ACHN (cell line): ENCODE measurements around the gene SIAH3.
A peak's percentile ranks its signal among the peaks of the same experiment; 100 is the strongest.

Experiments used
- DNase-seq: peaks from one replicate; pipeline ENCODE4 v3.0.0-alpha.2; 2015
- in situ Hi-C: cut with HindIII; loops from 2 replicates; pipeline ENCODE4 v1.10.0; 2017; ENCODE audit warnings: low sequenced_read_pairs, low pct_ligation_motif_present, low pct_unique_long_range_greater_than_20kb

The SIAH3 gene

GRCh38 chr13:45830121-45830520, 21.4 kb downstream of the SIAH3 start:
- in situ Hi-C loops: no loop called here
- DNase-seq: no peak

GRCh38 chr13:45828256-45828968, 23.1 kb downstream of the SIAH3 start:
- in situ Hi-C loops: no loop called here
- no peak for DNase-seq

- DNase-seq: no peak
- in situ Hi-C loops: no loop called here
These were observed 24.2 kb downstream of the SIAH3 start for GRCh38 chr13:45827318-45827717.

GRCh38 chr13:45826731-45827130, 24.8 kb downstream of the SIAH3 start:
- in situ Hi-C loops: no loop called here
- DNase-seq: no peak

DNA sequence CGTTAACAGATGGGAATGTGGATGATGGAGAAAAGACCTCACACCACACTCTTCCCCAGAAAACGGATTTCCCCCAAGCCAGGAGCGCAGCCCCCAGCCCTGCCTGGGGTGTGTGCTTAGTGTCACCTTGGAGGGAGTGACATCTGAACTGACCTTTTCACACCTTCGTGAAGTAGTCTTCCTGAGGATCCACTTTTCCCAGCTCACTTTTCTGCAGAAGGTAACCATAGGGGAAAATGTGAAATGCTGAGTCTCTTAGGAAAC, 26.2 kb downstream of the SIAH3 start:
- in situ Hi-C loops: no loop called here
- DNase-seq: no peak

- in situ Hi-C loops: no loop called here
- DNase-seq: no peak
These were observed 28.0 kb downstream of the SIAH3 start for GRCh38 chr13:45823583-45823982.

- no peak for DNase-seq
- in situ Hi-C loops: no loop called here
These were observed 29.7 kb downstream of the SIAH3 start for GRCh38 chr13:45821811-45822210.

DNA sequence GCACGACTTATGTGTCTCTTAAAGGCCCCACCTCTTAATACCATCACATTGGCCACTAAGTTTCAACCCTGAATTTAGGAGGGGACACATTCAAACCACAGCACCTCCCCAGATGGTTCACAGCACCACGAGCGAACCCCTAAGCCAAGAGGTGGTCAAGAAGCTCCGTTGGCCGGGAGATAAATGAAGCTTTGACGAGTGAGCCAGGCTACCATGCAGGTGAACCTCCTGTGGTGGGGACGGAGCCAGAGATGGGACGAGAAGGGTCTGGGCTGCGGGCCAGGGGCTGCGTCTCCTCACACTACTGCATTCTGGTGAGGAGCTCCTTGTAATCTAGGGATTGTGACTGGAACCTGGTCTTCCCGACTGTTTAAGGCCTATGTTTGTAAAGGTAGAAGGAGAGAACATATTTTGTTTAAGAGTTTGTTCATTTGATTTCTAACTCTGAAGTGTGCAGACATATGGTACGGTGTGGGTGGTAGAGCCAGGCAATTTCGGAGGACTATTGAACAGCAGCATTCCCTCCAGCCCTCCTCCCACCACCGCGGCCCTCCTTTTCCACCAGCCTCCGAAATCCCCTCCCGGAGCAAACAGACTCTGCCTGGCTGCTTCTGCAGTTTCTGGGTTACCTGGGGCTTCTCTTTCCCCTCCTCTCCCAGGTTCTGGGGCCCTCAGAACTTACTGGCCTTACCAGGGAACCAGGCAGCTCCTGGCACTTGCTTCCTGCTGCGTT, 31.3 kb downstream of the SIAH3 start:
- in situ Hi-C loops: no loop called here
- DNase-seq: no peak

DNA sequence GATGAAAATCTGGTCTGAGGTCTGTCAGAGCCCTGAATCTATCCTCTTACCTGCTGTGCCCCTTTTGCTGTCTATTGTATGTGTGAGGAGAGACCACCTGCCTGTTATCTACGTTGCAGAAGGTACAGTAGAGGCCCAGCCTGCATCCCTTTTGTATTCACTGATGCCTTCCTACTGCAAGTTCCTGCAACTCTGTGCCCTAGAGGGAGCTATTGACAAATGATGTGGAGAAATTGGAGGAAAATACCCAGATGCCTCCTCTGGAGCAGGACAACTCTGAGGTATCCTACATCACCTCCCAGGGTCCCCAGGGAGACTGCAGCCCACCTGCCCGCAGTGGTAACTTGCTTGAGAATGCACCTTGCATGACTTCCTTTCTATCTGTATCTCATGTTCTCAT, 33.7 kb downstream of the SIAH3 start:
- in situ Hi-C loops: no loop called here
- DNase-seq: peak; percentile 13

DNA sequence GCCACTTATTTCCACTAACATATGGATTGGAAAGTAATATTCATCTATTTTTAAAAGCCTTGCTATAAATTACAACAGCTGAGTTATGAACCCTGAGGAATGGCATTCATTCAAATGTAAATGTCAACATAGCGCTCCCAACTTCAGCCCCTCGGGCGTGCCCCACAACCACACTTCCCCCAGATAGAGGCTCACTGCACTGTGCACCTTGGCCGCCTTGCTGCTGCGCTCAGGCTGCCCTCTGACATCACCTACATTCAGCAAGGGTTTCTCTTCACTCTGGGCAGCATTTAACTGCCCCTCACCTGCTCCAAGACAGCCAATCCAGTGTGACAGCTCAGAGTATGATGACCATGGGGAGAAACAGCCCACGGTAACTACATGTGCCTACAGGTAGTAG, 35.1 kb downstream of the SIAH3 start:
- no peak for DNase-seq
- in situ Hi-C loops: no loop called here

DNA sequence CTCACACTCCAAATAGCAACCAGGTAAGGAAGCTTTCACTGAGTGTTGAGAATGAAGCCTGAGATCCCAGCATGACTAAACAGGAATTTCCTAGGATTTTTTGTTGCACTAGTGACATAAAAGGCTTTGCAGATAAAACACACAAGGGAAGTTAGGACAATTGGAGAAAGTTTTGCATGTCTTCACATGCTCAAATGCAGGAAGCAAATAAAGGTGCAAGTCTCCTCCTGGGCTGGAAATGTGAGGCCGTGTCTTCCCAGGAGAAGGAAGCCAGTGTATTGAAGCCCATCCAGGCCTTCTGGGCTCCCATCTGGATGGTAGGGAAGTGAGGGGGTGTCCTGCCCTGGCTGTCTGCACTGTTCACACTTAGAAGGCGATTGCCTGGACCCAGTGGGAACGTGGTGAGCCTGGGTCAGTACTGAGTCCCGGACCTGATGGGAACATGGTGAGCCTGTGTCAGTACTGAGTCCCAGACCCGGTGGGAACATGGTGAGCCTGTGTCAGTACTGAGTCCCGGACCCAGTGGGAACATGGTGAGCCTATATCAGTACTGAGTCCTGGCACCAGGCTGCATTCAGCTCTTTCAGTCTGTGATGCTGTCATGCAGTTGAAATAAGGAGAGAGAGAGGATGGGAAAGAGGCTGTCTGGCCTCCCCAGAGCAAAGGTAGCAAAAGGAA, 38.7 kb downstream of the SIAH3 start:
- no peak for DNase-seq
- in situ Hi-C loops: no loop called here

GRCh38 chr13:45811891-45812694, 39.5 kb downstream of the SIAH3 start:
- in situ Hi-C loops: no loop called here
- no peak for DNase-seq

GRCh38 chr13:45809801-45810394, 41.7 kb downstream of the SIAH3 start:
- in situ Hi-C loops: no loop called here
- DNase-seq: no peak

DNA sequence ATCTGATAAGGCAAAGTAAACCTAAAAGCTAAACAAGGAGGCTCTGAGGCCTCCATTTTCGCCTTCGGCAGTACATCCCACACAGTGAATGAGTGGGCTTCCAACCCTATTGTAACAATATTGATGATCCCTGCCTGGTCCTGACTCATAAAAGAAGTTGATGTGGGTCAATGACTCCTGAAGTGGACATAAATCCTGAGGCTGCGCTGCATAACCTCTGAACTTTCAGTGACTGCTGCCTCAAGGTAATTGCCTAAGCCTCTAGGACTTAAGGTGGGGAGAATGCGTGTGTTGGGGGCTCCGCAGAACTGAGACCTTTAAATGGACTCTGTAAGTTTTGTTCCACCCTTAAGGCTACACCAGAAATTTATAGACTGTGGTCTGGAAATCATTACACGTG, 42.6 kb downstream of the SIAH3 start:
- no peak for DNase-seq
- in situ Hi-C loops: no loop called here

DNA sequence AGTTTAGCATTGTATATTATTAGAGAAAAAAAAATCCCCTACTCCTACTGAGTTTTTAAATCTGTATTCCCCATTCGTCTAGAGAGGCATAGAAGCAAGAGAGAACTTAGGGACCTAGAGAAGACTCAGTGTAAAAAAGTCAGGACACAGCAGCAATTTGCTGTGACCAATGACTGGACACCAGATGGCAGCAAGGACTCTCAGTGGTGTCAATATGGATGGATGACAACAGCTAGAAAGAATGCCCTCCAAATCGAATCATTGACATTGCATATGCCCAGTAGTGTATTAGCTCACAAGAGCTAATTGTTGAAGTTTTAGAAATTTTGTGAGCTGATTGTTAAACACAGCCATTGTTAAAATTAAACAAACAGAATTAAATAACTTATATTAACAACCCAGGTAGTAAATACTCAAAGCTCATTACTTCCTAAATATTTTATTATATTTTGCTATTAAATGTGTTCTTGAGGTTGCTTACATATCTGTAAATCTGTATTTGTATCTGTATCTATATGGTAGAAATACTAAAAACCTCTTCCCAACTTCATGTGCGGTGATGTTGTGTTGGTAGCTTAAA, 43.9 kb downstream of the SIAH3 start:
- in situ Hi-C loops: no loop called here
- peak; percentile 67 for DNase-seq

GRCh38 chr13:45800485-45800884, 51.1 kb downstream of the SIAH3 start:
- DNase-seq: no peak
- in situ Hi-C loops: no loop called here

- DNase-seq: no peak
- in situ Hi-C loops: no loop called here
These were observed 52.1 kb downstream of the SIAH3 start for GRCh38 chr13:45799451-45799850.

DNA sequence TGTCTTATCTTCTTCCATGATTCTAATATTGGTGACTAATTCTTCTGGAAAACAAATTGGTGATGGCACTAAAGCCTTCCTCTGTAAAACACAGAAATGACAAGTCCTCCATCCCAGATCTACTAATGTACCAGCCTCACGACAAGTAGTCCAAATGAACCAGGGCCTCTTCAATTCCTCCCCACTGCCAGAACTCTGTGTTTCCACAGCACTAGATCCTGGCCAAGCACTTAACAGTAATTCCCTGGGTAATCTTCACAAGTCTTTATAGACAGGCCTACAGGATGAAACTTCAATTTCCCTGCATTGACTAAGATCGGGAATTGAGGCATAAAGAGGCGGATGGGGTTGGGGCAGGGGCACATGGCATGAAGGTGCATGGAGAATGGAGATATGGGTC, 52.7 kb downstream of the SIAH3 start:
- in situ Hi-C loops: no loop called here
- DNase-seq: no peak
